ENCODE measurements around the gene ZNF618. TPM values are rescaled to one million over a fixed set of nuclear protein-coding genes. Genes with fewer than 3 reads are reported as not detected.
"Not testable (repeated sequence)": the region's sequence is repeated elsewhere in the genome, so short reads cannot be mapped to it uniquely, and the experiment has no call there.

The ZNF618 gene
- total RNA-seq, 1 experiment from 2014 or later = 0.20 TPM

DNA sequence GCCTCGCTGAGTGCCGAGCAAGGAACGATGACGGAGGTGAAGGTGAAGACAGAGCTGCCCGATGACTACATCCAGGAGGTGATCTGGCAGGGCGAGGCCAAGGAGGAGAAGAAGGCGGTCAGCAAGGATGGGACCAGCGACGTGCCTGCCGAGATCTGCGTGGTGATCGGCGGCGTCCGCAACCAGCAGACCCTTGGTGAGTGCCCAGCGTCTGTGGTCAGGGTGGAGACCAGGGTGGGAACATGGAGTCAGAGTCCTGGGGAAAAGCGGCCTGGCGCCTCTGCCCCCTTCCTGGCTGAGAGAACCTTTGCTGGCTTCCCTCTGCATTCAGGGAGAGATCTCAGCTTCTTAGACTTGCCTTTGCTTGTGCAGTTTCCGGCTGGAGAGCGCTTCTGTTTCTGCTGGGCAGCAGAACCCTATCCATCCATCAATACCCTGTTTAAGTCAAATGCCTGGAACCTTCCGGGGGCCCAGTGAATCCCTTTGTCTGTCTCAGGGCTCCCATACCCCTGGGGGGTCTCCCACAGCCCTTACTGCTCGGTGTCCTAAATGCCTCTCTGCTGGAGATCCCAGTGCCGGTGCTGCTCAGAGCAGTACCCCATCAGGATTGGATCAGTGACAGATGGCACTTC is 112.4 kb downstream of the ZNF618 start:
- no peak for DNase-seq (ENCODE audit: low spot score)

DNA sequence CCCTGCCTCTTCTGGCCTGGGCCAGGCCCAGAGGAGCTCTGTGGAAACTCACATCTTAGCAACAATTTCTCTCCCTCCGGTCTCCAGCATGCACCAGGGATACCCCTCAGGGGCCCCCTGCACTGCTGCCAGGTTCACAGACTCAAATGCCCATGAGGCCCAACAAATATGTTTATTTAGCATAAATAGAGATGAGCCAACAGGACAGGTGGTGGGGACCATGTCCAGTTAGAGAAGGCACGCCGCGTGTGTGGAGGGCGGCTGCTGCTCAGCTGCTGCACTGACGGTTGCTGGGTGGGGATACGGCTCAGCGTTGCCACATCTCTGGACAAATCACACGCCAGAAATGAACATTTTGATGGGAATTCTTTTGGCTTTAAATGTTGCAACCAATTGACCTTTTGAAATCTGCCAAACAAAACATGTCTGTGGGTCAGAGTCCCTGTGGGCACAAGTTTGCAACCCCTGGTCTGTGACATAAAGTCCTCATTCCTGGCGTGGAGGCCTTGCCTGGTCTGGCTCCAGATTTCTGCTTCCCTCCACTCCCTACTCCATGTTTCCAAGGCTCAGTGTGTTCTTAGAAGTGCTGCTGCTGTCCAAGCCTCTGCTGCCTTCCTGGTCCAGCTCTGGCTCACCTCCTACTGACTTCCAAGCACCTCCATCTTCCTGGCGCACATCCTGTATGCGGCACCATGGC is 113.1 kb downstream of the ZNF618 start:
- no peak for DNase-seq (ENCODE audit: low spot score)

DNA sequence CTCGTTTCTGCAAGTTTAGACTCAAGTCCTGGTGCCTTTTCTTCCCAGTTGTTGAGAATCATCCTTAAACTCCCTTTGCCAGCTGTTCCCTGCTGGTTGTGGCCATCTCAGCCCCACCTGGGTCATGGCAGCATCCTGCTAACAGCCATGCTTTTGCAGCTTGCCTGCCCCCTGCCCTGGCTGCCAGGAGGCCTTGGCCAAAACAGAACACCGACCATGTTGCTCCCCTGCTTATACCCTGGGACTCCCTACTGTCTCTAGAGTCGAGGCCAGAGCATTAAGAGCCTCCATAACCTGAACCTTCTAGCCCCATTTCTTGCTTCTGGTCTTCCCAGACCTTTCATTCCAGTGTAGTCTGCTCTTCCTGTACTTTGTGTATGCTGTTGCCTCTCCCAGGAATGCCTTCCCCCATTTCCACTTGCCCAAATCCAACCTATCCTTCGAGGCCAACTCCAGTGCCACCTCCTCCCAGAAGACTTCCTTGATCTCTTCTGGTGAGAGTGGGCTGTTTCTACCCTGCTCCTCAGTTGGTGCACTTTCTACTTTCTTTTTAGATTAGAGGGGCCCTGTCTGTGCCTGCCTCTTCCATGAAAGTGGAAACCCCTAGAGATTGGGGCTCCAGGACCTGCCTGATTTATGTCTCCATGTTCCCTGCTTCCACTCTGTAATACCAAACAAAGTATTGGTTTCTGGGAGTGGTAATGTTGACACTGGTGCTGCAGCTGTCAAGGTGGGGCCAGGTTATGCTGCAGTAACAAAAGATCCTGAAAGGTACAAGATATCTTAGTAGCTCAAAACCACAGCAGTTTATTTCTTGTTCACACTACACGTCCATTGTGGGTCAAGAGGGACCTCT is 113.8 kb downstream of the ZNF618 start:
- no peak for DNase-seq (ENCODE audit: low spot score)

DNA sequence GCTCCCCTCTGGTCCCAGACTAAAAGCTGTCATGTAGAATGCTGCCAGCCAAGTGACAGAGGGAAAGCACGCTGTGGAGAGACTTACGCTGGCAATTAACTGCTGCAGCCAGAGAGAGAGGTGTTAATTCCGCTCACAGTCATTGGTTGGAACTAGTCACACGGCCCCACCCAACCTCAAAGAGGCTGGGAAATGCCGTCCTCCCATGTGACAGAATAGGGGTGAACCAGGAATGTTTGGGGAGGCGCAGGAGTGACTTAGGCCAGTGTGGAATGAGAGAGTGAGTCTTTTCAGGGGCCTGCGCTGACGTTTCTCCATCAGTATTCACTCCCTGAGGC is 114.4 kb downstream of the ZNF618 start:
- no peak for DNase-seq (ENCODE audit: low spot score)

DNA sequence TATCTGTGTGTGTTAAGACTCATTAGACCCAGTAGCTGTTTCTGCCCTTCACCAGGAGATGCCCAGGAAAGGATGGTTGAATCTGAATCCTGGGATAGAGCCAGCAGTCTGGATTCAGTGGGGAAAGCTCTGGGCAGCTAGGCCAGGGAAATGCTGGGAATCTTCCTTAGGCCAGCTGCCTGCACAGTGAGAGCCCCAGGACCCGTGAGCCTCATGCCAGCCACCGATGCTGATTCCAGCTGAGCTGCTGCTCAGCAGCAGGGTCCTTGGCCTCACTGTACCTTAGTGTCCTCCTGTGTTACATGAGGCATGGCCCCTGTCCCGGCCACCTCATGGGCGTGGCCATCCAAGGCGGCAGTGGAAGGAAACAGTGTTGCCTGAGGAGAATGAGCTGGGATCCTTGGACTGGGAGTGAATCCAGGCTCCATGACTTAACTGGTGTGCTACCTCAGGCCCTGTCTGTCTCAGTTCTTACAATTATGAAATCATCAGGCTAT is 114.9 kb downstream of the ZNF618 start:
- no peak for DNase-seq (ENCODE audit: low spot score)

DNA sequence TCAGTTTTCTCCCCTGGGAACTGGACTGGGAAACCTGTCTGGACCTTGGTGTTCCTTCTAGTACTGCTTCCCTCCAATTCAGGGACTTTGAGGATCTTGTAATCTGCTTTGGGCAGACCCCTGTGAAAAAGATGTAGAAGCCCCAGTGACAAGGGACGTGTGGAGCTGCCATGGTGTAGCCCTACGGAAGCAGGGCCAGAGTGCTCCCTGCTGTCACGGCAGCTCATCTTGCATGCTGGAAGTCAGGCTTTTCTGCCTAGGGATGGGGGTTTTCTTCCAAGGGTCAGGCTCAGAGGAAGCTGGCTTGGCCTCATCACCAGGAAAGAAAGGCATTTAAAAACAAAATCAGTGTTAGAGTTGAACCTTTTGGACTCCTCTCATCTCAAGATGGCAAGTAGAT is 115.6 kb downstream of the ZNF618 start:
- no peak for DNase-seq (ENCODE audit: low spot score)

DNA sequence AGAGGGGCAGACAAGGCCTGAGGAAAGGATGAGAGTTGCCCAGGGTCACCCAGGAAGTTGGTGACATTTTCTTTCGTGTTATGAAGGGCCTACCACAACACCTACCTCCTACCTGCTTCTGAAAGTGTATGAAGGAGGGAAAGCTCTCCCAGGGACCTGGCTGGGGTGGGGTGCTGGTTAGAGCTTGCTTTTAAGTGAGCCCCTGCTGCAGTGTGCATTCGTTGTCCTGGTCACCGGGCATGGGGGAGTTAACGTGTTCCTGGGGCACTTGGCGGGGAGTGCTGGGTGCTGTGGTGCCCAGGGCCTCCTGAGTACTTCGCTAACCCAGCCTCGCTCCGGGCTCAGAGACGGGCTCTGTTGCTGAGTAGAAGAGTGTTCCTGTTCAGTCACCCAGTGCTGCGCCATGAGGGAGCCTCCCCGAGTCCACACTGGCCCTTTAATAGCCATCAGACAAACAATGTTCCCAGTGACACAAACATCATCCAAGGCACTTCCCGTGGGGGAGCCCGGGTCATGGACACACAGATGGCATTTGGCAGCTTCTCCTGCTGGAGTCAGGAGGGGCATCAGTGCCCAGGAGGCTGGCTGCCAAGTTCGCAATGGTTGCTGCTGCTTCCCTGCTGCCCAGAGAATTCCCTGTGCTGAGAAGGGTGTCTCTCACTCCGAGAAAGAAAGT is 116.3 kb downstream of the ZNF618 start:
- no peak for DNase-seq (ENCODE audit: low spot score)

DNA sequence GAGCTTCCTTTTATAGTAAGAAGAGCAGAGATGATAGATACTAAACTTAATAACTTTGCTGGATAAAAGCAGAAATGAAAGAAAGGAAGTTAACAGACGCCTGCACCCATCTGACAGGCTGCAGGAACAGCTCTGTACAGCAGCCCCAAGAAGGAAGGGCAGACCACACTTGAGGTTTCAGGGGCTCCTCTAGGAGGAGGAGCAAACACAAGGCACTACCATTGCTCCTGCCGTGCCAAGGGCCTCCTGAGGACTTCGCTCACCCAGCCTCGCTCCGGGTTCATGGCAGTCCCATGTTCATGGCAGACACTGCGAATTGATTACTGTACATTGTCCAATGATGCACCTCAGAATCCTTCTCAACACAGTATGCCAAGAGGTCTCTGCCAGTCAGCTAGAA is 116.9 kb downstream of the ZNF618 start:
- DNase-seq (ENCODE audit: low spot score) = no peak

DNA sequence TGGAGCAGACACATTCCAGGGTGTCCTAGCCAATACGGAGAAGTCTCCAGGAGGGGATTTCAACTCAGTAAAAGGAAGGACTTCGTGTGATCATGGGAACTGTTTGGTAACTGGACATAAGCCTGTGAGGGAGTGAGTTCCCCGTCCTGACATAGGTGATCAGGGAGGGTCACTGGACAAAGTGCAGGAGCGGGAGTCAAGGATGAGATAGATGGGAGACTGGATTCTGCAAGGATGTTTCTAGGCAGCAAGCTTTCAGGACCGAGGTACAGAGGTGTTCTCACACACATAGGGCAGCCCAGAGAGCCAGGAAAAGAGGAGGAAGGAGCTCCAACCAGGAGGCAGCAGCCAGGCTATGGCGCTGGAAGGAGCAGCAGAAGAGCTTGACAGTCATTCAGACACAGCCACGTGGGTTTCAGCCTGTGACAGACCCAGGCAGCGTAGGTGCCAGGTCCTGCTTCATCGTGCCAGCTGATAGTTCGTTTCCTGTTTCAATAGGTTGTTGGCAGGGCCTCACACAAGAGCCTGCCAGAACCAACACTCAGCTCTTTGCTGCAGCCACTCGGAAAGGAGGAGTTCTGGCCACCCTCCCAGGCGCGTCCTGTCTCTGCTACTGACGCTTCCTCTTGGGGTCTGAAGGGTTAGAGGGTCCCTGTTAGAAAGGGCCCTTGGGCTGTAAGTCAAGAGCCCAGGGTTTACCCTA is 117.9 kb downstream of the ZNF618 start:
- DNase-seq (ENCODE audit: low spot score) = no peak

DNA sequence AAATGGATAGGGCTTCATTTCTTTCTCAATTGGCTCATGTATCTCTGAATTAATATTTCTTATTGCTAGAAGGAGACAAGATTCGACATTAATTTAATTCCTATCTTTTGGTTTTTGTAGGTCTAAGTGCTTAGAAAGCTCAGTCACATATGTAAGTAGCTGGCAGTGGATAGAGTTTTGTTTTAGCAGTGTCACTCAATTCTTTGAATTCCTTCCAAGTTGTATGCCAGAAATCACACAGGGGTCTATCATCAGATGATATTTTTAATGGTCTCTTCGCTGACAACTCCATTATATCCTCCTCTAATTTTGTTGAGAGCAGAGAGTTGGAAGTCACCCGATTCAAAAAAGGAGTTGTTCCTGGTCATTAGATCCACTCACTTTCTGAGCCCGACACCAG is 119.3 kb downstream of the ZNF618 start:
- DNase-seq (ENCODE audit: low spot score) = no peak

DNA sequence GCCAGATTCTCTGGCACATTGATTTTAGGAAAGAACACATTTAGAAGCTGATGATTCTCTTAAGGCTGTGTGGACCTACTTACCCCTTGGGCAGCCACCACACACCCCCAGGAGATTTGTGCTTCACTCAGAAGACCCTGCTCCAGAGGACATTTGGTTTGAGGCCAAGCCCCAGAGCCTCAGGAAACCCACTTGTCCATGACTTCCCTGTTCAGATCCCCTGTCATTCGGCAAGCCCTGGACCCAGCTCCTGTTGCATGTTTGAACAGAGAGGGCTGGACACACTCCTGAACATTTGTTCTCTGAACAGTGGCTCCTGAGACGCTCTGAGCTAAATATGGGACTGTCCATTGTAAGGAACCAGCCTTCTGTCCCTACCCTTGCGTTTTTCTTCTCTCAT is 119.9 kb downstream of the ZNF618 start:
- no peak for DNase-seq (ENCODE audit: low spot score)

DNA sequence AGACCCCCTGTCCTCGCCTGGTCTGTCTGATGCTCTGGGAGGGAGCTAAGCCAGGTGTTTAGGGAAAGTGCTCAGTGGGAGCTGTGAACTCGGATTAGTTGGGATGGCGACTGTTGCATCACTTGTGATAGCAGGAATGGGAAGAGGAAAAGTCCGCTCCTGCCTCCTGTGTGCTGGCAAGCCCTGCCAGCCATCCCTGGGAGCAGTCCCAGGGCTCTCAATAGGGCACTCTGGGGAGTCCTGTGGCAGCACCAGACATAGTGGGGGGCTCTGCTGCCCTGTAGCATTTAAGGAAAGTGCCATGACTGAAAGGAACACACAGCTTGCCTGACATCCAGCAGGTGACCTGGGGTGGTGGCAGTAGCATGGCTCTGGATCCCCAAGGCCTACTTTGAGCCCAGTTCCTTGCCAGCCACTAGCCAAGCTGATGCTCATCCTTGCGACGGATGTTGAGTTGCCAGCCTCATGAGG is 120.5 kb downstream of the ZNF618 start:
- DNase-seq (ENCODE audit: low spot score) = no peak

DNA sequence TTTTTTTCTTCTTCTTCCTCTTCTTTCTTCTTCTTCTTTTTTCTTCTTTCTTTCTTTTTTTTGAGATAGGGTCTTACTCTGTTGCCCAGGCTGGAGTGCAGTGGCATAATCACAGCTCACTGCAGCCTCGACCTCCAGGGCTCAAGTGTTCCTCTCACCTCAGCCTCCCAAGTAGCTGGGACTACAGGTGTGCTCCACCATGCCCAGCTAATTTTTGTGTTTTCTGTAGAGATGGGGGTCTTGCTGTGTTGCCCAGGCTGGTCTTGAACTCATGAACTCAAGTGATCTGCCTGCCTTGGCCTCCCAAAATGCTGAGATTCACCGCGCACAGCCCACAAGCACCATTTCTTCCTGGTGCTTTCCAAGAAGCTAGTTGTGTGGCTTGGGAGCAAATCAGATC is 121.0 kb downstream of the ZNF618 start:
- DNase-seq (ENCODE audit: low spot score) = not testable (repeated sequence)

DNA sequence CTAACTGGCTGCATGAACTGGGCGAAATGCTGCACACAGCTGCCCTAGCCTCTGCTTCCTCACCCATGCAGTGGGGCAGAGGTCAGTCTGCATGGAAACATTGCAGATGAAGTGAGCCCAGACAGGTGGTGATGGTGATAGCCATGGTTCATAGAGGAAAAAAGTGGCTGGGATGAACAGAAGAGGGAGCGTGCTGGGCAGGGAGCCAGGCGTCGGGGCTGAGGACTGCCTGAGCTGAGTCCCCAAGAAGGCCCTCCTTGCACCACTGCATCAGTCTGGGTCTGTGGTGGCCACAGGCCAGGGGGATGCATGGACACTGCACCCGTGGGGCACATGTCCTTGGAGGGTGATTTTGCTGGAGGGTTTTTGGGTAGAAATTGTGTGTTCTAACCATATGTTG is 121.5 kb downstream of the ZNF618 start:
- DNase-seq (ENCODE audit: low spot score) = no peak

DNA sequence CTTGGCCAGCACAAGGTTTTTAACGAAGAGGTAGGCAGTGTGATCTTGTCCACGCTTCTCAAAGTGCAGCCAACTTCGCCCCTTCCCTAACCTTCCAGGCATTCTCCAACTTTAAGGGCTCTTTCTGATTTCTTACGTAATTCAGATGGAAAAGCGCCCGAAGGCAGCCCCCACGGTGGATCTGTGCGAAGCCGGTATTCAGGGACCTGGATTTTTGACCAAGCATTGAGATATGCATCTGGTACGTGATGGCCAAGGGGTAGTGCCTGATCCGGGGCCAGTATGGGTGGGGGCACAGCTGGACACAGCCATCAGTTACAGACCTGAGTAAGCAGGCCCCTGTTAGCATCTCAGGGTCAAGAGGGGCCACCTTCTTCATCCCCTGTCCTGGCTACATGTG is 122.0 kb downstream of the ZNF618 start:
- DNase-seq (ENCODE audit: low spot score) = no peak

DNA sequence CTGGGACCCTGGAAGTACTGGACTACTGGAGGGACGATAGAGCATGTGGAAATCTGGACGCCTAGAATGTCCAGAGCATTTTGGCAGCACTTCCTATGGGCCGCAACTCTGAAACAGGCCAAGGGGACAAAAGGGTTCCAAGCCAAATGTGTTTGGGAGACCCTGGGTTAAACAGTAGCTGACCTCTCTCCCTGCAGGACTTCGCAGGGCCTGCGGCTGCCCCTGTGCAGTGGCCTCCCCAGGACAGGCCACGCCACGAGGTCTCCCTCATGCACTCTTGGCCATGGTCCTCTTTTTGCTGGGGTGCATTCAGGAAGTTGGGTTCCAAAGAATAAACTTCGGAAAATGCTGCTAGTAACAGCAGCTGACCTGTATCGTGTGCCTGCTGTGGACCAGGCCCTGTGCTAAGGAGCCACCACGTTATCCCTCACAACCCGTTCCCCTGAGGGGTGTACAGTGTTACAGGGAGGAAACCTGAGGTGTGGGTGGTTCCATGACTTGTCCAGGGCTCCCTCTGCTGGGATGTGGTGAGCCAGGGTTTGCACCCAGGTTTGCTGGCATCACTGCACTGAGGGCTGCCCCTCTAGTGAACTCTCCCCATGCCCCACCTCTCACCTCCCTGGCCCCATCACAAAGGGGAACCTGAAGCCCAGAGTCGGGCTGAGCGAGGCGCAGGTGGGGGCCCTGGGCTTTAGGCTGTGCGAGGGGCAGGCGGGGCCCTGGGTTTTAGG is 122.6 kb downstream of the ZNF618 start:
- peak; percentile 35 for DNase-seq (ENCODE audit: low spot score)

DNA sequence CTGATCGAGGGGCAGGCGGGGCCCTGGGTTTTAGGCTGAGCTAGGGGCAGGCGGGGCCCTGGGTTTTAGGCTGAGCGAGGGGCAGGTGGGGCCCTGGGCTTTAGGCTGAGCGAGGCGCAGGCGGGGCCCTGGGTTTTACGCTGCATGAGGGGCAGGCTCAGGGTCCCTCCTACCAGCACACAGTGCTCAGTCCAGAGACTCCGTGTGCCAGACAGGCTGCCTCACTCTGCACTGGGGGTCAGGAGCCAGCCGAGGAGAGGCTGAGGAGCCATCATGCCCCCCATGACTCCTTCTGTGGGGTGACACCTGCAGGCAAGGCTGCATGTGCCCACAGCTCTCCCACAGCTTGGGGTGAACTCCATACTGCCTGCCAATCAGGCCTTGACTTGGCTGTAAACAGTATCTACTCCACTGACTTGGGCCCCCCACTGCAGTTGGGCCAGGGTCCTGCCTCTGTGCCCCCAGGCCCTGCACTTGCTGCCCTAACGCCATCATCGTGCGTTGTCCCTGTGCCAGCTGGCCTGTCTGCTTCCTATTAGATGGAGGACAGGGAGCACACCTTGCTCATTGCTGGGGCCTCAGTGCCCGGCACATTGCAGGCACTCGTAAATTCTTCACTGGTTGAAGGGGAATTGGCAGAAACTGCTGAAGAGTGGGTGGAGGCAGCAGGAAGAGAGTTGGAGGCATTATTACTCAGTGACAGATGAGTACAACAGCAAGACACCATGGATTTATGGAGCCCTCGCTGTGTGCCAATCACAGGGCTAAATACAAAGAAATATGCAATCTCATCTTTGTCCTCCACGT is 123.3 kb downstream of the ZNF618 start:
- no peak for DNase-seq (ENCODE audit: low spot score)

DNA sequence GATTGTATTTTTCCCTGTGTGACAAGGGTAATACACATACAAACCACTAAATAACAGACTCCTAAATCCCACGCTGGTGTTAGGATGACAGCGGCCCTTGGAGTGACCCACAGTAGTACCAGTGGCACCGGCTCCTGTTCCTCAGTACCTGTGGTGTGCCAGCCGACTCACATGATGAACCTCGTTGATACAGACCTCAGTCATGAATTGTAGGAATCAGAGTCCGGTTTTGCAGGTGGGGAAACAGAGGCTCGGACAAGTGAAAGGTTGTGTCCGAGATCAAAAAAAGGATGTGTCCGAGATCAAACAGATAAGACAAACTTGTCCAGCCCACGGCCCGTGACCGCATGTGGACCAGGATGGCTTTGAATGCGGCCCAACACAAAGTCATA is 124.0 kb downstream of the ZNF618 start:
- no peak for DNase-seq (ENCODE audit: low spot score)

DNA sequence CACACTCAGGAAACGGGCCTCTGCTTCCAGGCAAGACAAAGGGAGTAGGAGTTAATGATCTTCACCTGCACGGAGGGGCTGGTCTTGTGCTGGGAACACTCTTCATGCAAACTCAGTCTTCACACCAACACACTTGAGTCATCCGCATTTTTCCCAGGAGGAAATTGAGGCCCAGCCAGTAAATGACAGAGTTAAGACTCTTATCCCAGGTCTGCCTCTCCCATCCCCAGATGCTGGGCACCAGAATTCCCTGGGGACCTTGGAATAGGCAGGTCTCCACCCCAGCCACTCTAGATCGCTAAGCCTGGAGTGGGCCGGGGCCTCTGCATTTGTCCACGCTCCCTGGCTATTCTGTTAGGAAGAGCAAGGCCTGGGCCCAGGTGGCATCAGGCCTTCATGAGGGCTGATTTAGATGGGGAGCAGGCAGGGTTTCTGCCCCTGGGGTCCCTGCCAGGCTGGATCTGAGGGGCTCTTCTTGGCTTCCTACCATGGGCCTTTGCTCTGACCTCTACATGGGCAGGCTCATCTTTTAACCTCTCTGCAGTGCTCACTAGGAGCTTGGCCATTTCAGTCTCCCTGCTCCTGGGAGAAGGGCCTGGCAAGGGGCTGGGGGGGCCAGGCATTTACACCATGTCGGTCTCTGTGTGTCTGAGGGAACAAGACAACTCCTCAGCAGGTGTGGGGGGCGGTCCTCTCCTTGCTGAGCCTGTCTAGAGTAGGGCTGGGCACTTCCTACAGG is 124.7 kb downstream of the ZNF618 start:
- DNase-seq (ENCODE audit: low spot score) = no peak

Data from HT-29 (cell line).